ENCODE measurements around the gene ASB15. TPM values are rescaled to one million over a fixed set of nuclear protein-coding genes. Genes with fewer than 3 reads are reported as not detected.

The ASB15 gene
- total RNA-seq (2022; extraction: Qiagen RNA extraction; ENCODE audit: low read depth), result not detected in 5 replicates

DNA sequence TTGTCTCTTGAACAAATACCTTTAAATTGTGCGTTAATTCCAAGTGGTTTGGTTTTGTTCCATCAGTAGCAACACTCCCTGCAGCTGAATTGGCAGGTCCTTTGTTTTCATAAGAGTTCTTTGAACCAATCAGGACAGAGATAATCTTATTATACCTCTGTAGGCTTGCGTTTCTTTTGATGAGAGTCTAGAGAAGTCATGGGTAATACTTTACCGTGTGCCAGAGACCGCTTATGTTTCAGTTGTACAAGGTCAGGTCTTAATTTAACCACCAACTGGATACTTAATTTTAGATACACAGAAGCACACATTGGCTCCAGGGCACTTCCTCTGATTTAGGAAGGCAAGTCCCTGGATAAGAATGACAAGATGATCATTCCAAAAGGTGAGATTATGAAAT lies at the start of gene ASB15:
Gene ASB15, plus strand, starts transcription at position 292 of the 400 bp plus-strand sequence. CDS start 12,682 bp downstream, outside the sequence.

DNA sequence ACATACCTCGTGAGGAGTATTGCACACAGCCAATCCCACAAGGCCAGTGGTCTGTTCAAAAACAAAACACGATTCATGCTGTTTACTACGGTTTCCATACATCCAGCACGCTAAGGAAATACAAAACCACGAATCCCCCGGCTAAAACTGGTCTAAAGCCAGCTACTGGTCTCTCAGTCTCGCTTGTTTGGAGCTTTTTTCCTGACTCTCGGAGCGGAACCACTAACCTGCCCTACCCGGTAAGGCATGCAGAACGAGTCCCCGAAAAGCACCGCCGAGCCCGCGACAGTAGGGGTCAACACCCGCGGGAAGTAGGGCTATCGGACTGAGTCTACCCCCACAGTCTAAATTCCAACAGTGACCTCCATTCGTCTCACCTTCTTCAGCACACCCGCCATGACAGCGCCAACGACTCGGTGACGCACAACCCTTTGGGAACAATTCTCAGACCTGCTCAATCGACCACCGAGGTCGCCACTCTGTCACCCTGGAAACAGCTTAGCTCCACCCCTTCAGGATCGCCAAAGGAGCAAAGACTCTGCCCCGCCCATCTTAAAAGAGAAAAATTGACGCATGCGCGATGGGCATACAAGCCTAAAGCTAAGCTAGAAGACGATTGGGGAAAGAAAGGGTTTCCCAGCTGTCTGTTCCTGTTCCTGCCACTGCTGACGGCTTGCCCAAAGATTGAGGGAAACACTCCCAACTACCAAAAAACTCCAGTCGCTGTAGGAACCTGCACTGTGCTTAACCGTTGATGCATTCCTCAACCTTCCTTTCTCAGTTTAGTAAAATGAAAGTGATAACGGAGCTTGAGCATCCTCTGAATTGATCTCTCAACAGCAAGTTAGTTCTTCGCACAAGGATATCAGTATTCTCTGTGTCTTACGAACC lies 44.0 kb upstream of the ASB15 start, which contains the start of gene NDUFA5:
Gene NDUFA5, minus strand, starts transcription at position 421 of the 891 bp plus-strand sequence. Its CDS starts 23 bp downstream, at position 398.

GRCh38 chr7:123655614-123656013 lies 54.0 kb downstream of the ASB15 start, which contains the start of gene LMOD2:
Gene LMOD2 (plus strand): TSS chr7:123655866. CDS start chr7:123655964, 98 bp downstream.

Other genes starting within 250 kb of the ASB15 start
- gene IQUB, start 67.2 kb upstream of the ASB15 start, total RNA-seq (2022; extraction: Qiagen RNA extraction; ENCODE audit: low read depth), result 0.03 to 0.10 TPM in 2 of 5 replicates, not detected in the others
- 32.4 to 57.7 TPM (median 36.1 TPM) in 5 replicates for gene NDUFA5, start 44.0 kb upstream of the ASB15 start, total RNA-seq (2022; extraction: Qiagen RNA extraction; ENCODE audit: low read depth)
- not detected in 5 replicates for gene LMOD2, start 54.0 kb downstream of the ASB15 start, total RNA-seq (2022; extraction: Qiagen RNA extraction; ENCODE audit: low read depth)
- gene WASL, start 147.2 kb downstream of the ASB15 start, total RNA-seq (2022; extraction: Qiagen RNA extraction; ENCODE audit: low read depth), result 11.2 to 24.8 TPM (median 23.5 TPM) in 5 replicates
- not detected in 5 replicates for gene HYAL4, start 243.3 kb downstream of the ASB15 start, total RNA-seq (2022; extraction: Qiagen RNA extraction; ENCODE audit: low read depth)